Measurements from ENCODE around the gene NFKBIL1. TPM values are rescaled to one million over a fixed set of nuclear protein-coding genes. Genes with fewer than 3 reads are reported as not detected.

The NFKBIL1 gene
- total and polyA plus RNA-seq, 2 experiments from 2014 or later: 9.6 to 12.3 TPM

DNA sequence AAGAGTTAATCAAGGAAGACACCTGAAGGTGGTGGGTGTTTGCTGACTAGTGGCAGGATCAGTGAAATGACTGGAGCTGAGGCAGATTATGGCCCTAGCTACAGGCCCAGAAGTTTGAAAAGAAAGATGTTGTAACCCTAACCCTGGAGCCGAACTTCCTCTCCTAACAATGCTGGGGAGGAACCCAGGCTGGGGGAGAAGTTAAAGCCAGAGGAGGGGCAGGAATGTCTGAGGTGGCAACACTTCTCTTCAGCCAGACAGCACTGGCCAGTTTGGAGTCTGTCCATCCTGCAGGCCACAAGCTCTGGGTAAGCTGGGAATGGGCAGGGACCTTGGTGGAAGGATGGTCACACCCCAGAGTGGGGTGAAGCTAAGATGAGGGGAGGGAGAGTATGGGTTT lies 38.6 kb downstream of the NFKBIL1 start, which contains the start of gene LST1:
Gene LST1 (plus strand): TSS at position 270 of the 400 bp plus-strand sequence. CDS start 1,023 bp downstream, outside the sequence.
- Histone ChIP-seq H3K4me2 (no peak within 1 kb of the TSS), H3K4me1 (ENCODE audit: insufficient read depth) (peaks cover 4% of the 10 kb centered on the region; the same call in 1 of the 2 replicates), H3K79me2 (replicated peaks; ENCODE audit: insufficient read depth) (no peaks in the 10 kb centered on the region), H3K27ac (ENCODE audit: low read depth) (no peak within 1 kb of the TSS), H3K27me3 (ENCODE audit: insufficient read depth) (peaks cover 11% of the 10 kb centered on the region), H3F3A (replicated peaks; ENCODE audit: low read depth) (no peaks in the 10 kb centered on the region), H3K36me3 (ENCODE audit: insufficient read depth) (no peaks in the 10 kb centered on the region), H3K9me2 (ENCODE audit: insufficient read depth) (no peaks in the 10 kb centered on the region), H3K4me3 (no peak within 1 kb of the TSS), H2AFZ (no peak within 1 kb of the TSS), H4K20me1 (replicated peaks; ENCODE audit: insufficient read depth) (no peaks in the 10 kb centered on the region)
- TF ChIP-seq, protein P1, sequence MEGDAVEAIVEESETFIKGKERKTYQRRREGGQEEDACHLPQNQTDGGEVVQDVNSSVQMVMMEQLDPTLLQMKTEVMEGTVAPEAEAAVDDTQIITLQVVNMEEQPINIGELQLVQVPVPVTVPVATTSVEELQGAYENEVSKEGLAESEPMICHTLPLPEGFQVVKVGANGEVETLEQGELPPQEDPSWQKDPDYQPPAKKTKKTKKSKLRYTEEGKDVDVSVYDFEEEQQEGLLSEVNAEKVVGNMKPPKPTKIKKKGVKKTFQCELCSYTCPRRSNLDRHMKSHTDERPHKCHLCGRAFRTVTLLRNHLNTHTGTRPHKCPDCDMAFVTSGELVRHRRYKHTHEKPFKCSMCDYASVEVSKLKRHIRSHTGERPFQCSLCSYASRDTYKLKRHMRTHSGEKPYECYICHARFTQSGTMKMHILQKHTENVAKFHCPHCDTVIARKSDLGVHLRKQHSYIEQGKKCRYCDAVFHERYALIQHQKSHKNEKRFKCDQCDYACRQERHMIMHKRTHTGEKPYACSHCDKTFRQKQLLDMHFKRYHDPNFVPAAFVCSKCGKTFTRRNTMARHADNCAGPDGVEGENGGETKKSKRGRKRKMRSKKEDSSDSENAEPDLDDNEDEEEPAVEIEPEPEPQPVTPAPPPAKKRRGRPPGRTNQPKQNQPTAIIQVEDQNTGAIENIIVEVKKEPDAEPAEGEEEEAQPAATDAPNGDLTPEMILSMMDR (conservative IDR thresholded peaks at IDR 0.05; ENCODE audit: low read depth in 2 of 2): no peak
- TF ChIP-seq, protein P2, sequence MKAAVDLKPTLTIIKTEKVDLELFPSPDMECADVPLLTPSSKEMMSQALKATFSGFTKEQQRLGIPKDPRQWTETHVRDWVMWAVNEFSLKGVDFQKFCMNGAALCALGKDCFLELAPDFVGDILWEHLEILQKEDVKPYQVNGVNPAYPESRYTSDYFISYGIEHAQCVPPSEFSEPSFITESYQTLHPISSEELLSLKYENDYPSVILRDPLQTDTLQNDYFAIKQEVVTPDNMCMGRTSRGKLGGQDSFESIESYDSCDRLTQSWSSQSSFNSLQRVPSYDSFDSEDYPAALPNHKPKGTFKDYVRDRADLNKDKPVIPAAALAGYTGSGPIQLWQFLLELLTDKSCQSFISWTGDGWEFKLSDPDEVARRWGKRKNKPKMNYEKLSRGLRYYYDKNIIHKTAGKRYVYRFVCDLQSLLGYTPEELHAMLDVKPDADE (IDR thresholded peaks at IDR 0.05): no peak
- TF ChIP-seq STAT1 (IDR thresholded peaks at IDR 0.05; ENCODE audit: unreplicated experiment) (no peak), POLR2AphosphoS5 (IDR thresholded peaks at IDR 0.05; ENCODE audit: low read depth) (no peak), EZH2 (IDR thresholded peaks at IDR 0.05; ENCODE audit: low read depth, unreplicated experiment) (no peak), JUNB (IDR thresholded peaks at IDR 0.05; ENCODE audit: unreplicated experiment) (no peak), EZH2phosphoT487 (IDR thresholded peaks at IDR 0.05; ENCODE audit: unreplicated experiment) (no peak), CREB1 (CRISPR knock-in tag; IDR thresholded peaks at IDR 0.05; ENCODE audit: low read depth) (no peak), ZNF114 (CRISPR knock-in tag; IDR thresholded peaks at IDR 0.05) (no peak), ZNF331 (CRISPR knock-in tag; IDR thresholded peaks at IDR 0.05; ENCODE audit: low read depth) (no peak), NANOG (IDR thresholded peaks at IDR 0.05; ENCODE audit: borderline replicate concordance) (no peak)
- TF ChIP-seq, protein P3, sequence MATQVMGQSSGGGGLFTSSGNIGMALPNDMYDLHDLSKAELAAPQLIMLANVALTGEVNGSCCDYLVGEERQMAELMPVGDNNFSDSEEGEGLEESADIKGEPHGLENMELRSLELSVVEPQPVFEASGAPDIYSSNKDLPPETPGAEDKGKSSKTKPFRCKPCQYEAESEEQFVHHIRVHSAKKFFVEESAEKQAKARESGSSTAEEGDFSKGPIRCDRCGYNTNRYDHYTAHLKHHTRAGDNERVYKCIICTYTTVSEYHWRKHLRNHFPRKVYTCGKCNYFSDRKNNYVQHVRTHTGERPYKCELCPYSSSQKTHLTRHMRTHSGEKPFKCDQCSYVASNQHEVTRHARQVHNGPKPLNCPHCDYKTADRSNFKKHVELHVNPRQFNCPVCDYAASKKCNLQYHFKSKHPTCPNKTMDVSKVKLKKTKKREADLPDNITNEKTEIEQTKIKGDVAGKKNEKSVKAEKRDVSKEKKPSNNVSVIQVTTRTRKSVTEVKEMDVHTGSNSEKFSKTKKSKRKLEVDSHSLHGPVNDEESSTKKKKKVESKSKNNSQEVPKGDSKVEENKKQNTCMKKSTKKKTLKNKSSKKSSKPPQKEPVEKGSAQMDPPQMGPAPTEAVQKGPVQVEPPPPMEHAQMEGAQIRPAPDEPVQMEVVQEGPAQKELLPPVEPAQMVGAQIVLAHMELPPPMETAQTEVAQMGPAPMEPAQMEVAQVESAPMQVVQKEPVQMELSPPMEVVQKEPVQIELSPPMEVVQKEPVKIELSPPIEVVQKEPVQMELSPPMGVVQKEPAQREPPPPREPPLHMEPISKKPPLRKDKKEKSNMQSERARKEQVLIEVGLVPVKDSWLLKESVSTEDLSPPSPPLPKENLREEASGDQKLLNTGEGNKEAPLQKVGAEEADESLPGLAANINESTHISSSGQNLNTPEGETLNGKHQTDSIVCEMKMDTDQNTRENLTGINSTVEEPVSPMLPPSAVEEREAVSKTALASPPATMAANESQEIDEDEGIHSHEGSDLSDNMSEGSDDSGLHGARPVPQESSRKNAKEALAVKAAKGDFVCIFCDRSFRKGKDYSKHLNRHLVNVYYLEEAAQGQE (IDR thresholded peaks at IDR 0.05; ENCODE audit: unreplicated experiment): no peak
- TF ChIP-seq, protein P4, sequence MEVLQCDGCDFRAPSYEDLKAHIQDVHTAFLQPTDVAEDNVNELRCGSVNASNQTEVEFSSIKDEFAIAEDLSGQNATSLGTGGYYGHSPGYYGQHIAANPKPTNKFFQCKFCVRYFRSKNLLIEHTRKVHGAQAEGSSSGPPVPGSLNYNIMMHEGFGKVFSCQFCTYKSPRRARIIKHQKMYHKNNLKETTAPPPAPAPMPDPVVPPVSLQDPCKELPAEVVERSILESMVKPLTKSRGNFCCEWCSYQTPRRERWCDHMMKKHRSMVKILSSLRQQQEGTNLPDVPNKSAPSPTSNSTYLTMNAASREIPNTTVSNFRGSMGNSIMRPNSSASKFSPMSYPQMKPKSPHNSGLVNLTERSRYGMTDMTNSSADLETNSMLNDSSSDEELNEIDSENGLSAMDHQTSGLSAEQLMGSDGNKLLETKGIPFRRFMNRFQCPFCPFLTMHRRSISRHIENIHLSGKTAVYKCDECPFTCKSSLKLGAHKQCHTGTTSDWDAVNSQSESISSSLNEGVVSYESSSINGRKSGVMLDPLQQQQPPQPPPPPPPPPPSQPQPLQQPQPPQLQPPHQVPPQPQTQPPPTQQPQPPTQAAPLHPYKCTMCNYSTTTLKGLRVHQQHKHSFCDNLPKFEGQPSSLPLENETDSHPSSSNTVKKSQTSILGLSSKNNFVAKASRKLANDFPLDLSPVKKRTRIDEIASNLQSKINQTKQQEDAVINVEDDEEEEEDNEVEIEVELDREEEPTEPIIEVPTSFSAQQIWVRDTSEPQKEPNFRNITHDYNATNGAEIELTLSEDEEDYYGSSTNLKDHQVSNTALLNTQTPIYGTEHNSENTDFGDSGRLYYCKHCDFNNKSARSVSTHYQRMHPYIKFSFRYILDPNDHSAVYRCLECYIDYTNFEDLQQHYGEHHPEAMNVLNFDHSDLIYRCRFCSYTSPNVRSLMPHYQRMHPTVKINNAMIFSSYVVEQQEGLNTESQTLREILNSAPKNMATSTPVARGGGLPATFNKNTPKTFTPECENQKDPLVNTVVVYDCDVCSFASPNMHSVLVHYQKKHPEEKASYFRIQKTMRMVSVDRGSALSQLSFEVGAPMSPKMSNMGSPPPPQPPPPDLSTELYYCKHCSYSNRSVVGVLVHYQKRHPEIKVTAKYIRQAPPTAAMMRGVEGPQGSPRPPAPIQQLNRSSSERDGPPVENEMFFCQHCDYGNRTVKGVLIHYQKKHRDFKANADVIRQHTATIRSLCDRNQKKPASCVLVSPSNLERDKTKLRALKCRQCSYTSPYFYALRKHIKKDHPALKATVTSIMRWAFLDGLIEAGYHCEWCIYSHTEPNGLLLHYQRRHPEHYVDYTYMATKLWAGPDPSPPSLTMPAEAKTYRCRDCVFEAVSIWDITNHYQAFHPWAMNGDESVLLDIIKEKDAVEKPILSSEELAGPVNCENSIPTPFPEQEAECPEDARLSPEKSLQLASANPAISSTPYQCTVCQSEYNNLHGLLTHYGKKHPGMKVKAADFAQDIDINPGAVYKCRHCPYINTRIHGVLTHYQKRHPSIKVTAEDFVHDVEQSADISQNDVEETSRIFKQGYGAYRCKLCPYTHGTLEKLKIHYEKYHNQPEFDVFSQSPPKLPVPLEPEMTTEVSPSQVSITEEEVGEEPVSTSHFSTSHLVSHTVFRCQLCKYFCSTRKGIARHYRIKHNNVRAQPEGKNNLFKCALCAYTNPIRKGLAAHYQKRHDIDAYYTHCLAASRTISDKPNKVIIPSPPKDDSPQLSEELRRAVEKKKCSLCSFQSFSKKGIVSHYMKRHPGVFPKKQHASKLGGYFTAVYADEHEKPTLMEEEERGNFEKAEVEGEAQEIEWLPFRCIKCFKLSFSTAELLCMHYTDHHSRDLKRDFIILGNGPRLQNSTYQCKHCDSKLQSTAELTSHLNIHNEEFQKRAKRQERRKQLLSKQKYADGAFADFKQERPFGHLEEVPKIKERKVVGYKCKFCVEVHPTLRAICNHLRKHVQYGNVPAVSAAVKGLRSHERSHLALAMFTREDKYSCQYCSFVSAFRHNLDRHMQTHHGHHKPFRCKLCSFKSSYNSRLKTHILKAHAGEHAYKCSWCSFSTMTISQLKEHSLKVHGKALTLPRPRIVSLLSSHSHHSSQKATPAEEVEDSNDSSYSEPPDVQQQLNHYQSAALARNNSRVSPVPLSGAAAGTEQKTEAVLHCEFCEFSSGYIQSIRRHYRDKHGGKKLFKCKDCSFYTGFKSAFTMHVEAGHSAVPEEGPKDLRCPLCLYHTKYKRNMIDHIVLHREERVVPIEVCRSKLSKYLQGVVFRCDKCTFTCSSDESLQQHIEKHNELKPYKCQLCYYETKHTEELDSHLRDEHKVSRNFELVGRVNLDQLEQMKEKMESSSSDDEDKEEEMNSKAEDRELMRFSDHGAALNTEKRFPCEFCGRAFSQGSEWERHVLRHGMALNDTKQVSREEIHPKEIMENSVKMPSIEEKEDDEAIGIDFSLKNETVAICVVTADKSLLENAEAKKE (CRISPR knock-in tag; IDR thresholded peaks at IDR 0.05): no peak
- Mint-ChIP-seq H3K4me3 (no peak within 1 kb of the TSS; the same call in 2 of the 3 replicates), H3K27ac (no peak within 1 kb of the TSS), H3K9me3 (peaks cover 3% of the 10 kb centered on the region; the same call in 1 of the 3 replicates), H3K27me3 (ENCODE audit: insufficient read depth, low read depth, poor library complexity) (peaks cover 26% of the 10 kb centered on the region), H3K36me3 (ENCODE audit: low read depth) (no peaks in the 10 kb centered on the region; the same call in 2 of the 3 replicates), H3K4me1 (peaks cover 20% of the 10 kb centered on the region)
- ATAC-seq (no peak), DNase-seq (ENCODE audit: low spot score) (no peak)
